Renal cortical epithelial cell (primary cell): Measurements from ENCODE around the gene DHX15. TPM values are rescaled to one million over a fixed set of nuclear protein-coding genes. Genes with fewer than 3 reads are reported as not detected.

Experiments used
- DNase-seq: peaks from one replicate; pipeline ENCODE4 v3.0.0-alpha.2; 2011; ENCODE audit warnings: low read depth
- total RNA-seq: library from RNA; depleted of rRNA; stranded (reverse); fragments of >200 nt; gene quantifications from 2 replicates; pipeline ENCODE4 v1.2.3, GENCODE V29; 2014

DHX15 gene
- total RNA-seq, 1 donor from 2014 or later, result 240 TPM

DNA sequence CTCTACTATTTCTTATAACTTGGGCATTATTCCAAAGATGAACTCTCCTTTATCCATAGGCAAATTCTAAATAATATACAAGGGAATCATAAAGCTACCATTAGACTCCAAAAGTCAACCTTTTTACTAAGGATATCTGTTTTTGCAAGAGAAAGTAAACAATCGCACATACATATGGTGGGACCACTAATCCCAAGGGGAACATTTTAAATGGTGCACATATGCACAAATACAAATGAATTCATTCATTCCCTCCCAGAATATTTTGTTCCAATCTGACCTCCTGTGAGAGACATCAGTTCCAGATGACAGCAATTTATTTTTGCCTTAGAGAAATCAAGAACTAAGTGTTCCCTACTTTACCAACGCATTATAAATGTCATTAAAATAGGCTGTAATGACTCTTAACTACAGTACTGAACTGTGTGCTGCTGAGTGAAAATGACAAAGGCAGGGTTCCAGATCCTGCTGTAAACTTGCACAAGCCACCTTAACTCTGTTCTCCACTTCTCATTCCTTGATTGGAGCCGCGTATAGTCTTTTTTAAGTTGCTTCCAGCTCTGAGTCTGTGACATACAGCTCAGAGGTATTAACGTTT lies 2.0 kb downstream of the DHX15 start:
- DNase-seq, result no peak

DNA sequence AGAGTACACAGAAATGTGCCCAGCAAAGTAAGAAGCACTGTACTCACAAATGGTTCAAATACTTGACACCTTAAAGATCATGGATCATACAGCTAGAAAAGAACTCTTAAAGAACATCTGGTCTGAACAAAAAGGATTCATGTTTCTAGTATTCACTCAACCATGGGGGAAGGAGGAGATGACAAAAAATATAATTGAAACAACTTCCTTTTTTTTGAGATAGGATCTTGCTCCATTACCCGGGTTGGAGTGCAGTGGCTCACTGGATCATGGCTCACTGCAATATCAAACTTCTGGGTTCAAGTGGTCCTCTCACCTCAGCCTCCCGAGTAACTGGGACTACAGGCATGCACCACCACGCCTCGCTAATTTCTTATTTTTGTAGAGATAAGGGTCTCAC lies 6.0 kb downstream of the DHX15 start:
- no peak for DNase-seq

DNA sequence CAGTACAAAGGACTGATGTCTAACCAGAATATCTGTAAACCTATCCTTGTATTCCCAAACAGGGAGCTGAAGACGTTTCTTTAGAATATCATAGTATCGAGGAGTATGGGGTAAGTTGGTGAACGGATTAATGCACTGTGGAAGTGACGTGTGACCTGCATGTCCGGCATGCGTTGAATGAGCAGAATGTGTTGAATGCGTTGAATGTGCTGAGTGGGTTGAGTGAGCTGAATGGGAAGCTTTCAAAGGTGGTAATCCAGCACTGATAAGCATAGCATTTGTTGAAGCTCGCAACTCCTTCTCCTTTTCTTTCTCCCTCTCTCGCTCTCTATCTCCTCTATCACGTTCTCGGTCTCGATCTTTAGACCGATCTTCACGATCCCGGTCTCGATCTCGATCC lies 8.1 kb downstream of the DHX15 start:
- no peak for DNase-seq

DNA sequence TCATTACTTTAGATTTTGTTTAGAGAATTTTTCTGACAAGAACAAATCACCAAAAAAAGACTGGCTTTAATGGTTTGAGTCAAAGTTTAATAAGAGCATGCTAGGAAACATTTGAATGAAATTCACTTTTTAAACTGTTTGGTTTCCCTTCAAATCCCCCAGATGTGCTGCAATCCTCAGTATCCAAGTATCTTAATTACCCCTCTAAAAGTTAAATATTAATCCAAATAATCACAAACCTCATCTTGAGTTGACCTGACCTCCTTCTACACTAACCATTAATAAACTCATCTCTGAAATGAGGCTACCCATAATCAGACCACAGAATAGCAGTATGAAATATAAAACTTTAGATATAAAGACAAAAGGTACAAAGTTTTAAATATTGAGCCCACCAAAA lies 10.1 kb downstream of the DHX15 start:
- DNase-seq, result peak; percentile 64

DNA sequence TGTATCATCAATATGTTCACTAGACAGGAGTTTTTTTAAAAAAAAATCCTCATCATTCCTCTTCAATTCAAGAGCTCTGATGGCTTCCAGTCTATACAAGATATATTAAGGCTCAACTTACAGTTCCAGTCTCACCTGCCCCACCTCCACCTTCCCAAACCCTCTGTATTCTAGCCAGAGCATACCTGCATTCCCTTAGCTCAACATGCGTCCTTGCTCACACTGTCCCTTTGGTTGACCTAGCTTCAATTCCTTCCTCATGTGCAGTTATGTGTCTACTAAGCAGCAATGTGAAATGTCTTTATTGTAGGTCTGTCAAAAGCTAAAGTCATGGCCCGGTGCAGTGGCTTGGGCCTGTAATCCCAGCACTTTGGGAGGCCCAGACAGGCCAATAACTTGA lies 10.8 kb downstream of the DHX15 start:
- DNase-seq, result no peak

DNA sequence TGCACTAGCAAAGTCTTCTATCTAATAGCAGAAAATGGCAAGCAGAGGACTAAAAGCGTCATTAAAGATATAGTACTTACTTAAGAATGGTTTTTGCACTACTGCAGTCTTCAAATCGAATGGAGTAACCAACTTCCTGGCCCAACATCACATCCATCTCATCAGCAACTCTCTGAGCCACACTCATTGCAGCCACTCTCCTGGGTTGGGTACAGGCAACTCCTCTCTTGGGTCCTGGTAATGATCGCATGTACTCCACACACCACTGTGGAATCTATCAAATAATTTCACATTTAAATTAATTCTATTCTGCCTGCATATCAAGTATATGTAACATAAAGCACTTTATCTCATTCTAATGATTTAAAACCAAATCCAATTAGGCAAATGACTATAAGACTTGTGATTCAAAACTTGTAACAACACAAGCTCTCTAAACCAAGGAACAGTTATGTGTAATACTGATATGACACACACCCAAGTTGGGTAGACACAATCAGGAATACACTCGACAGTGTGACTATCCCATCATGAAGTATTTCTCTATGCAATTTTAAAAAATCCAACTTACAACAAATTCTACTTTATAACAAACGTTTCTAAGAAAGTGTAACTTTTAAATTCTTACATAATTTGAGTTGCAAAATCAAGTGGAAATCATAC lies 13.6 kb downstream of the DHX15 start:
- DNase-seq, result no peak

DNA sequence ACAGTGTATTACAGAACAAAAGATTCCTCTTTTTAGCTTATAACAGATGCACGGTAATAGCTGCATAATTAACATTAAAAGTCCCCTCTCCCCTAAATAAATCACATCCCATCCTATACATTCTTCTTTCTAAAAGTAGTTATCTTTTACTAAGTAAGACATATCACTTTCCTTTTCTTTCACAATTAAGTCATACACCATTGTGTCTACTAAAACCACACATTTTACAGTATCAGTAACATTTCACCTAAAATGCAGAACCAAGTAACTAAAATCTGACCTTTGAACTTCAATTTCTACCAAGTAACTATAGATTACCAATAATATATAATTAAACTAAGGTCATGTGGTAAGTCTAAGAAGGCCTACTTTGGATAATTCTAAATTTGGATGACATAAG lies 14.2 kb downstream of the DHX15 start:
- no peak for DNase-seq

DNA sequence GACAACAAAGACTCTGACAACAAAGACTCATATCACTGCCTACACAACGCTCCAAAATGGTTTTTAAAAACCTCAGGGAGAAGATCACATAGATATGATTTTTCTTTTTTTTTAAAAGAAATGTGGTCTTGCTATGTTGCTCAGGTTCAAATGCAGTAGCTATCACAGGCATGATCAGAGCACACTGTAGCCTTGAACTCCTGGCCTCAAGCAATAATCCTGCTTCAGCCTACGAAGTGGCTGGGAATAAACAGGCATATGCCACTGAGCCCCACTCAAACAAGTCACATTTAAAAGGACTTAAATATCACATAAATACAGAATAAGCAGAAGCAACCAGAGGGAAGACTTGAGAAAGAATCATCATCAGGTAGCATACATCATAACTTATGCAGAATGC lies 14.7 kb downstream of the DHX15 start:
- DNase-seq, result no peak

DNA sequence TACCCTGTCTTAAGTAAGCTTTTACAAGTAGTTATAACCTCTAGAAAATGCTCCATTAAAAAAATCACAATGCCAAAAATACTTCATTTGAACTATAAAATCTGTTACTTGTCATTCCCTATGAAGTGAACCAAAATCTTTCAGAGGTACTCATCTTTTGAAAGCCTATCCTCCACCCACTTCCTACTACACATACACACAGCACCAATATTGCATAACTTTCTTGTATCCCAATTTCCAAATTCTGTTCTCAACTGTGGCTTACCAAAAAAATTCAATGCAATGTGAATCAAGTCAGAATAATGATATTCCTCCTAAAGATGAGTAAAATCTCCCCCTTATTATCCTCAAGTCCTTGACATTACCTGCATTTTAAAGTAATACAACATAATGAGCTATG lies 15.9 kb downstream of the DHX15 start:
- DNase-seq, result no peak

DNA sequence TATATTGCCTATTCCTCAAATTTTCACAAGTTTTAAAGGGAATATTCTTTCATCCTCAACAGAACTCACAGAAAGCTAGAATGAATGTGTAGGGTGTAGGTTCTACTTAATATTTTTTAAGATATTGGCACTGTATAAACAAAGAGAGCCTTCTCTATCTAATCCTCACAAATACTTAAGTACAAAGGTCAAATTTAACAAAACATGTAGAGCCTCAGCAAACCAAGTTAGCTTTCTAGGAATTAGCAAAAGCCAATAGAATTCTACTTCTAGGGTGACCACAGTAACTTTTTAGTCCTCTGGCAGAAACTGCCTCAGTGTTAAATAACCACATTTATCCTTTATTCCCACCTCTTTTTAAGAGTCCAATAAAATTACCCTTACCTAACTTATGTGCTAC lies 19.3 kb downstream of the DHX15 start:
- DNase-seq, result no peak

DNA sequence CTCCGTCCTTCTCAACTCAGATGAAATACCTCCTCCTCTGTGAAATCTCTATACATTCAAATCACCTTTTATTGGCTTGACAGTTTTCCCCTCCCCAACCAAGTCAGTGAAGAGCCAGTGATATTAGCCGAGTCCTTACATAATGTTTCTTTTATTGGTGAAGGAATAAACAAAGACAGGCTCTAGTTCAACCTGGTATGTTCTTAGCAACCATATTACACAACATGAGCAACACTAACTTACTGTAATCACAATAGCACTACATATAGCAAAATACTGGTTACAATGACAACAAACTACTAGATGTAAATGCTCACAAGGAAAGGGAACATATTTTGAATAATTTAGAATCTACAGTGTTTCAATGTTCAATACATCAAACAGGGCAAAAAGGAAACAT lies 19.9 kb downstream of the DHX15 start:
- DNase-seq, result peak; percentile 41

DNA sequence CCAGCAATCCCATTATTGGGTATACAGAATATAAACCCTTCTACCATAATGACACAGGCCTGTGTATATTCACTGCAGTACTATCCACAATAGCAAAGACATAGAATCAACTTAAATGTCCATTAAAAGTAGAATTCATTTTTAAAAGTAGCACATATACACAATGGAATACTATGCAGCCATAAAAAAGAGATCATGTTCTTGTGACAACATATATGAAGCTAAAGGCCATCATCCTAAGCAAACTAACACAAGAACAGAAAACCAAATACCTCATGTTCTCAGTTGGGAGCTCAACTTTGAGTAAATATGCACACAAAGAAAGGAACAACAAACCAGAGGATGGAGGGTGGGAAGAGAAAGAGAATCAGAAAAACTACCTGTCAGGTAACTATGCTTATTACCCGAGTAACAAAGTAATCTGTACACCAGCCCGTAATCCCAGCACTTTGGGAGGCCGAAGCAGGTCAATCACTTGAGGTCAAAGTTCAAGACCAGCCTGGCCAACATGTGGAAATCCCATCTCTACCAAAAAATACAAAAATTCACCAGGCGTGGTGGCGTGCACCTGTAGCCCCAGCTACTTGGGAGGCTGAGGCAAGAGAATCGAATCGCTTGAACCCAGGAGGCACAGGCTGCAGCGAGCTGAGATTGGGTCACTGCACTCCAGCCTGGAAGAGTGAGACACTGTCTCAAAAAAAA lies 22.8 kb downstream of the DHX15 start:
- DNase-seq, result no peak

DNA sequence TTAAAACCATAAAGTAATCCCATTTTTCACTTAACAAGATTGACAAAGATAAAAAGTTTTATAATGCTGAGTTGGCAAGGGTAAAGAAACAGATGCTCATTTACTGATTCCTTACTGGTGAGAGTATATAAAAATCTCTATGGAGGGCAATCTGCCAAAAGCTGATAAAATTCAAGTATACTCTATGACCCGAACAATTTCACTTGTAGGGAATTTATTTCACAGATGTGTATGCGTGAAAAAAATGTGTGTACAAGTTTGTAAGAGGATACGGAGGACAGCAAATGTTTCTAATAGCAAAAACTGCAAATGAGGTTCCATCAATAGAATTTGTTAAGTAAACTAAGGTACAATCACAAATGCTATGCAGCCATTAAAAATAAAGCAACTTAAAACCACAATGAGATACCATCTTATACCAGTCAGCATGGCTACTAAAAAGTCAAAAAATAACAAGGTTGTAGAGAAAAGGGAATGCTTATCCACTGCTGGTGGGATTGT lies 23.4 kb downstream of the DHX15 start:
- no peak for DNase-seq

DNA sequence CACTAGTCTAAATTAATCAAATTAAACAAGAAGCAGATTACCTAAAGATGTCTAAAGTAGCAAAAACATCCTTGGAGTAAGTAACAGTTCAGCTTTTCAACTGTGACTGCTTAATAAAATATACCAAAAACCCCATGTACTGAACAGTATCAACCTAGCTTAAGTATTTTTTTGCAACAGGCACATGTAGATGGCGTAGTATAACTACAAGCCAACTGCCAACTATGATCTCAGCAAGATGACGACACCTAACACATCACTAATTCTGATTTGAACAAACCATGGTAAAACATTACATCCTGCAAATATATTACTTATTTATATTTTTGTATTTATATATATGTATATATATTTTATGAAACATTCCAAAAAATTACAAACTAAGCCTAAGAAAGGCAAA lies 24.5 kb downstream of the DHX15 start:
- peak; percentile 49 for DNase-seq

DNA sequence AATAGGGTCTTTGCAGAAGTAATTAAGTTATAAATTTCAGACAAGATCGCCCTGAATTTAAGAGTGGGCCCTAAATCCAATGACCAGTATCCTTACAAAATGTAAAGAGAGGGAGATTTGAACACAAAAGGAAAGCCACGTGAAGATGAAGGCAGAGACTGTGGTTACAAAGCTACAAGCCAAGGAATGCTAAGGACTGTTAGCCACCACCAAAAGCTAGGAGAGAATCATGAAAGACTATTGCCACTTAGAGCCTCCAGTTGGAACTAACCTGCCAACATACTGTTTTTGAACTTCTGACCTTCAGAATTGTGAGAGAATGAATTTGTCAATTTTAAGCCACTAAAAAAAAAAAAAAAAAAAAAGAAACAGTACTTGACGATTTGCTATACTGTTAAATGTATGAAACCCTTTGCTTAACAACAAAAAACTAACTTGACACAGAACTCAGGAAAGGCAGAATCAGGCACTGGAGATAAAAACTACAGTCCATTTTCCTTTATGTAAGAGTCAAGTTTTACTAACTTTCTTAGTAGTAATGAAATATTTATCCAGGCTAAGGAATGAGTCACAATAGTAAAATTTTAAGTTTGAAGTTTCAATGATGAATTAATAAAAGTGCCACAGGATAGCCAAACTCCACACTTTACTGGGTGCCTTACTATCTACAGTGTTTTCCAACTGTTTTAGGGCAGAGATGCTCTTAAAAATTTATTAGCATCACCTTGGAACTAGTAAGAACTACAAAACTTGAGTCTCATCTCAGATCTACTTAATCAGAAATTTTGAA lies 25.1 kb downstream of the DHX15 start:
- DNase-seq, result no peak

DNA sequence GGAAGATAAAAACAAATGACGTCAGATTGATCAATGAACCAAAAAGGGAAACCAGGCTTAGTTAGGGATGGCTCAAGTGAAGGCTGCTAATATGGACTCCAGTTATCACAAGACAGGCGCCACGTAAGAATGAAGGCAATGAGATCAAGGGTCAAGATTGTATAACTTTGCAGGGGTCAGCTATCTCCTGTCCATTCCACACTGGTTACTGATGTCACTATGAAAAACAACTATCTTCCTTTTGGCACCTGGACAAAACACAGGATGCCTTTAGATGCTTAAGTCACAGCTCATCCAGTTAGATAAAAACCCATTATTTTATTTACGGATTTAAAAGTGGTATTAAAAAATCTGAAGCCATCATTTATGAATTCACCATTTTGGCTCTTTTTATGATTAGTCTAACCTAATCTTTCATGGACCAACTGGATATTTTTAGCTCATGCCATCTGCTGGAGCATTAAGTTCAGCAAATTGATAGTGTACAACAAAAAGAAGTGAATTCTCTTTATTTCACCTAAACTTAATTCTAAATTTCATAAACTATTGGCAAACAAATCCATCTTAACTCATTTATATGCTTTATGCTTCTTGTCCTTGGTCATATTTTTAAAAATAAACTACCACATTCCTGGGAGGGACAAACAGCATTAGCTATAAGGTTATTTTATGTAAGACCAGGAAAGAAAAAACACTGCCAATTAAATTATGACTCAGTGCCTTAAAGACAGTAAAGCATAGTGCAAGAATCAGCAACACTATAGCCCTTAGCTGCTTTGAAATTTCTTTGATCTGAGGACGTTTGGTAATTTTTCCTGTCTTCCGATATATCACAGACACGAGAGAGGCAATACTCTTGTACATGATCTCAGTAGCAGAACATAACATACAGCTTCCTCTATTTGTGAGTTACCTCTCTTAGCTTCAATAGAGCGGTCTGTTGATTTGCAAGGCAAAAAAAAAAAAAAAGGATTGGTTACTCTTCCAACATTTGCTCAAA lies 27.0 kb downstream of the DHX15 start:
- DNase-seq, result no peak

DNA sequence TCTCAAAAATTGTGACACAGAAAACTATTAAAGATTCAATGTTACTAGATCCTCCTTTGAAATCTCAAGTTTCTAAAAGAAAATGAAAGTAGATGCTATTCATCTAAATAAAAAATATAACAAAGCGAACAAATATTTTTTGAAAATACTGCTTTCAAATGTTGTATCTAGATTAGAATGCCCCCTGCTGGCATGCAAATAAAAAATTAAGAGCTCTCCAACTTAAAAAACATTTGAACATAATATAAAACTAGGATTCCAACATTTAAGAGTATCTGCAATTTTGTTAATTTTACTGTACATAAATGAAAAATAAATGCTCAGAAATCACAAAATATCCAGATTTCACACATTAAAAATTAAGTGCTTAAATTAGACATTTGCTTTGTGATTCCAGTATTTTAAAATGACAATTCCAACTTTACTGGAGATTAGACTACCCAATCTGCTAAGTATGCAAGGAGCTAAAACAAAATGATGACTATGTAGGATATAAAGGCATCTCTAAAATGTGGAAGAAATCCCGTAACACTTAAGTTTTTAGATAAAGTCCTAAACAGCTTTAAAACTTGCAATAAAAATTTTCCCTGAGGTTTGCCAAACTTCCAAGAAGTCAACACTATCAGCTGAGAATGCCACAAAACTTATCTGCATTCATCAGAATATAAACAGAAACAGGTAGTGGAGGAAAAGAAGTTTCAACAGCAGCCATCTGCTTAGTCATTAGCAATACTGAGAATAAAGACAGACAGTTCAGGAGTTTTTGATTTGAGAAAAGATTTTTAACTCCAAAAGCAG lies 32.7 kb downstream of the DHX15 start:
- no peak for DNase-seq

DNA sequence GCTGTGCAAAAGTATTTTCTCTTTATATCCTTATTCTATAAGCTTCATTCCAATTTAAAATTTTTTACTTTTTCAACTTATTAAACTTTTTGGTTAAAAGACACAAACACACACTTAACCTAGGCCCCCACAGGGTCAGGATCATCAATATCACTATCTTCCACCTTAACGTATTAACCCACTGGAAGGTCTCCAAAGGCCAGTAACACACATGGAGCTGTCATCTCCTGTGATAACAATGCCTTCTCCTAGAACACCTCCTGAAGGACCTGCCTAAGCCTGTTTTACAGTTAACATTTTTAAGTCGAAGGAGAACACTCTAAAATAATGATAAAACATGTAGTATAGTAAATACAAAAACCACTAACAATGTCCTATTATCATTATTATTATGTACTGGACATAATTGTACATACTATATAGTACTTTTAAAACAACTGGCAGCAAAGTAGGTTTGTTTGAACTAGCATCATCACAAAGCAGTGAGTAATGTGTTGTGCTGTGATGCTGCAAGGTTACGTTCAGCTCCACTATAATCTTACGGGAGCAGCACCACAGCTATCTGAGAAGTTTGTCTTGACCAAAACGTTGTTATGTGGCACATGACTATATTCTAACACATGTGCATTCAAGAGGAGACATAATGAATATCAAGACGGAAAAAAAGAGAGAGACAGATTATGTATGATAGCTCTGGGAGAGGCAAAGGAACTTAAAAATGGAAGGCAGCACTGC lies 33.7 kb downstream of the DHX15 start:
- DNase-seq, result no peak

DNA sequence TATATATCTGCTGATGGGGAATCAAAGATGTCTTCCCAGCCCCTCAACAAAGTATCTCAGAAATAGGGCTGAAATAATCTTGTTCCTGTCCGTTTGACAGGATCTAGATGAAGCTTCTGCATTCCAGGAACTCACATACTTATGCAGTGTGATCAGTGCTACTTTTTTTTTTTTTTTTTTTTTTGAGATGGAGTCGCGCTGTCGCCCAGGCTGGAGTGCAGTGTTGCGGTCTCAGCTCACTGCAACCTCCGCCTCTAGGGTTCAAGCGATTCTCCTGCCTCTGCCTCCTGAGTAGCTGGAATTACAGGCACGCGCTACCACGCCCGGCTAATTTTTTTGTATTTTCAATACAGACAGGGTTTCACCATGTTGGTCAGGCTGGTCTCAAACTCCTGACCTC lies 36.4 kb downstream of the DHX15 start:
- no peak for DNase-seq
